ENCODE measurements around the gene KIAA0319L. TPM values are rescaled to one million over a fixed set of nuclear protein-coding genes. Genes with fewer than 3 reads are reported as not detected.

KIAA0319L gene
- total and polyA plus RNA-seq, 7 donors = 8.3 to 50.4 (median 30.7) TPM

GRCh38 chr1:35600593-35600992 lies 43.4 kb upstream of the KIAA0319L start:
- Histone ChIP-seq H3K4me1 (no peaks in the 10 kb centered on the region), H3K27ac (no peak overlapping the region), H3K27me3 (no peaks in the 10 kb centered on the region), H3K36me3 (peaks cover 0 to 59% (median 18%) of the 10 kb centered on the region in 4 donors), H3K9me3 (no peaks in the 10 kb centered on the region), H3K4me3 (no peak overlapping the region)
- no peak for TF ChIP-seq POLR2A (IDR thresholded peaks at IDR 0.05)
- TF ChIP-seq CTCF (IDR thresholded peaks at IDR 0.05) = no peak
- no peak for TF ChIP-seq POLR2AphosphoS5 (IDR thresholded peaks at IDR 0.05)
- 93 to 94% methylated on average over 3 of the region's 3 CpGs for WGBS, 2 donors
- no peak for DNase-seq
- intact Hi-C loops (cut with DNase I) = no loop called here

- peaks cover 0 to 48% (median 13%) of the 10 kb centered on the region in 4 donors for H3K36me3 ChIP-seq
- WGBS, 2 donors = 87 to 90% methylated on average over 3 of the region's 3 CpGs
- TF ChIP-seq POLR2AphosphoS5 (IDR thresholded peaks at IDR 0.05) (no peak), CTCF (IDR thresholded peaks at IDR 0.05) (no peak), POLR2A (IDR thresholded peaks at IDR 0.05) (no peak), EP300 (IDR thresholded peaks at IDR 0.05) (no peak)
- no peaks in the 10 kb centered on the region for H3K4me1 ChIP-seq
- no peaks in the 10 kb centered on the region for H3K9me3 ChIP-seq
- intact Hi-C loops (cut with DNase I) = no loop called here
- no peaks in the 10 kb centered on the region for H3K27me3 ChIP-seq
- no peak for DNase-seq
- no peak overlapping the region for H3K4me3 ChIP-seq
- H3K27ac ChIP-seq = no peak overlapping the region
These were observed 42.2 kb upstream of the KIAA0319L start for GRCh38 chr1:35599411-35599810.

GRCh38 chr1:35598895-35599294 lies 41.7 kb upstream of the KIAA0319L start:
- 86 to 87% methylated on average over 2 of the region's 2 CpGs for WGBS, 2 donors
- no peak for TF ChIP-seq CTCF (IDR thresholded peaks at IDR 0.05)
- TF ChIP-seq POLR2AphosphoS5 (IDR thresholded peaks at IDR 0.05) = no peak
- TF ChIP-seq EP300 (IDR thresholded peaks at IDR 0.05) = no peak
- no peak for TF ChIP-seq POLR2A (IDR thresholded peaks at IDR 0.05)
- Histone ChIP-seq H3K9me3 (no peaks in the 10 kb centered on the region), H3K27me3 (no peaks in the 10 kb centered on the region), H3K36me3 (peaks cover 0 to 42% (median 10%) of the 10 kb centered on the region in 4 donors), H3K27ac (no peak overlapping the region), H3K4me3 (no peak overlapping the region), H3K4me1 (no peaks in the 10 kb centered on the region)
- DNase-seq = no peak
- intact Hi-C loops (cut with DNase I) = no loop called here

GRCh38 chr1:35597870-35598269 lies 40.7 kb upstream of the KIAA0319L start:
- intact Hi-C loops (cut with DNase I) = no loop called here
- H3K27me3 ChIP-seq = no peaks in the 10 kb centered on the region
- TF ChIP-seq POLR2AphosphoS5 (IDR thresholded peaks at IDR 0.05) (no peak), POLR2A (IDR thresholded peaks at IDR 0.05) (no peak), EP300 (IDR thresholded peaks at IDR 0.05) (no peak), CTCF (IDR thresholded peaks at IDR 0.05) (no peak)
- no peak overlapping the region for H3K27ac ChIP-seq
- no peaks in the 10 kb centered on the region for H3K4me1 ChIP-seq
- H3K4me3 ChIP-seq = no peak overlapping the region
- DNase-seq = no peak
- H3K9me3 ChIP-seq = no peaks in the 10 kb centered on the region
- WGBS, 2 donors = 87 to 90% methylated on average over 5 of the region's 5 CpGs
- peaks cover 0 to 32% (median 3%) of the 10 kb centered on the region in 4 donors for H3K36me3 ChIP-seq

DNA sequence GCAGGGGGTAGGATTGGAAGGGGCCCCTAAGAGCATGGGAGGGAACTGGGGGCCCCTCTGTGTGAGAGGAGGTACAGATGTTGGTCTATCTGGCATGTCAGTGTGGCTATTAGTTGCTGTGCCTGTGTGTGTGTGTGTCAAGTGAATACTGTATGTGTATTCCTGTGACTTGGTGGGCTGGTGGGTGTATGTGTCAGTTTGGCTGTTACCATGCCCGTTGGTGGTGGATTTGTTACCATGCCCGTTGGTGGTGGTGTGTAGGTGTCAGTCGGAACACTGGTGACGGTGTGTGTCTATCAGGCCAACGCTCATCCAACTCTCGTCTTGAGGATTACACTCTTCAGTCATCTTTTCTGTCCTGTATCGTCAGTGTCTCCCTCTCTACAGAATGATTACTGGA lies 38.5 kb upstream of the KIAA0319L start:
- WGBS, 2 donors = 92 to 93% methylated on average over 7 of the region's 7 CpGs
- DNase-seq = no peak
- Histone ChIP-seq H3K4me1 (no peaks in the 10 kb centered on the region), H3K9me3 (no peaks in the 10 kb centered on the region), H3K27ac (no peak overlapping the region), H3K27me3 (no peaks in the 10 kb centered on the region), H3K36me3 (peaks cover 0 to 10% (median 0%) of the 10 kb centered on the region in 4 donors), H3K4me3 (no peak overlapping the region)
- TF ChIP-seq EP300 (IDR thresholded peaks at IDR 0.05) (no peak), CTCF (IDR thresholded peaks at IDR 0.05) (no peak), POLR2A (IDR thresholded peaks at IDR 0.05) (no peak), POLR2AphosphoS5 (IDR thresholded peaks at IDR 0.05) (peak in 1 of 4 donors; percentile 17)
- intact Hi-C loops (cut with DNase I) = no loop called here

Data from sigmoid colon (tissue), 7 donors.